D721Med (cell line): ENCODE measurements around the gene KIRREL2.

Source experiments
- DNase-seq: peaks from one replicate; pipeline ENCODE4 v3.0.0; 2011; ENCODE audit warnings: low spot score; ENCODE audit not compliant: insufficient read length
- FAIRE-seq: peaks from 2 replicates; lab custom pipeline; 2011; peaks lifted over from hg19 to GRCh38; lab: Jason Lieb, UNC
- CTCF ChIP-seq: IDR thresholded peaks from 2 replicates; pipeline ENCODE4 v1.5.1; 2012; ENCODE audit warnings: mild to moderate bottlenecking, control low read depth; ENCODE audit not compliant: insufficient read depth; ENCODE audit errors: missing control alignments

Gene KIRREL2

GRCh38 chr19:35853038-35853756 is 3.5 kb upstream of the KIRREL2 start:
- no peak for FAIRE-seq
- no peak for TF ChIP-seq CTCF
- DNase-seq, result no peak

DNA sequence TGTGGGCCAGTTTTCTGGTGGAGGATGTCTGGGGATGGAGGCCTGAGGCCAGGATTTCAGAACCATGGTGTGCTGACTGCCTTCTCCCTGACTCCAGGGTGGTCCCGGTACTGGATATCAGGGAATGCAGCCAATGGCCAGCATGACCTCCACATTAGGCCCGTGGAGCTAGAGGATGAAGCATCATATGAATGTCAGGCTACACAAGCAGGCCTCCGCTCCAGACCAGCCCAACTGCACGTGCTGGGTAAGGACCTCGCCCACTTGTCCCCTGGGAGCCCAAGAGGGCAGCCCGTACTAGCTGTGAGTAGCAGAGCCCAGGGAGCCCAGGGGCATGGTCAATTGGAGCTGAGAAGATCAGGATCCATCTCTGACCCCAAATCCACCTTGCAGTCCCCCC is 1.6 kb downstream of the KIRREL2 start:
- no peak for TF ChIP-seq CTCF
- DNase-seq (no peak), FAIRE-seq (no peak)

- no peak for TF ChIP-seq CTCF
- no peak for DNase-seq
- FAIRE-seq, result no peak
Measured at GRCh38 chr19:35859414-35859813, 2.7 kb downstream of the KIRREL2 start.

- TF ChIP-seq CTCF, result no peak
- DNase-seq, result no peak
- no peak for FAIRE-seq
Measured at GRCh38 chr19:35860436-35860817, 3.7 kb downstream of the KIRREL2 start.

- no peak for FAIRE-seq
- no peak for TF ChIP-seq CTCF
- no peak for DNase-seq
Measured at GRCh38 chr19:35860818-35861639, 4.3 kb downstream of the KIRREL2 start.

GRCh38 chr19:35861640-35862160 is 5.0 kb downstream of the KIRREL2 start:
- FAIRE-seq (no peak), DNase-seq (no peak)
- no peak for TF ChIP-seq CTCF
